K562 treated with DMSO at 1 percent for 12 hours (cell line): ENCODE measurements around the gene NPAT. TPM values are rescaled to one million over a fixed set of nuclear protein-coding genes. Genes with fewer than 3 reads are reported as not detected.

ENCODE experiments used
- total RNA-seq: library from RNA; unstranded; fragments of 300-600 nt; gene quantifications from 2 replicates; pipeline ENCODE4 v1.2.3, GENCODE V29; 2022; ENCODE audit not compliant: insufficient read depth

Gene NPAT
- total RNA-seq: 3.1 and 13.3 TPM in 2 replicates

DNA sequence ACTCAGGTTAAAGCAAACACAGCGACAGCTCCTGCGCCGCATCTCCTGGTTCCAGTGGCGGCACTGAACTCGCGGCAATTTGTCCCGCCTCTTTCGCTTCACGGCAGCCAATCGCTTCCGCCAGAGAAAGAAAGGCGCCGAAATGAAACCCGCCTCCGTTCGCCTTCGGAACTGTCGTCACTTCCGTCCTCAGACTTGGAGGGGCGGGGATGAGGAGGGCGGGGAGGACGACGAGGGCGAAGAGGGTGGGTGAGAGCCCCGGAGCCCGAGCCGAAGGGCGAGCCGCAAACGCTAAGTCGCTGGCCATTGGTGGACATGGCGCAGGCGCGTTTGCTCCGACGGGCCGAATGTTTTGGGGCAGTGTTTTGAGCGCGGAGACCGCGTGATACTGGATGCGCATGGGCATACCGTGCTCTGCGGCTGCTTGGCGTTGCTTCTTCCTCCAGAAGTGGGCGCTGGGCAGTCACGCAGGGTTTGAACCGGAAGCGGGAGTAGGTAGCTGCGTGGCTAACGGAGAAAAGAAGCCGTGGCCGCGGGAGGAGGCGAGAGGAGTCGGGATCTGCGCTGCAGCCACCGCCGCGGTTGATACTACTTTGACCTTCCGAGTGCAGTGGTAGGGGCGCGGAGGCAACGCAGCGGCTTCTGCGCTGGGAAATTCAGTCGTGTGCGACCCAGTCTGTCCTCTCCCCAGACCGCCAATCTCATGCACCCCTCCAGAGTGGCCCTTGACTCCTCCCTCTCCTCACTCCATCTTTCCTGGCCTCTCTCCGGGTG lies at the start of gene NPAT, which contains the start of gene ATM:
TSS of gene NPAT (minus strand) at position 65 of the 774 bp plus-strand sequence. CDS start 102 bp downstream, outside the sequence.
TSS of gene ATM (plus strand) at position 494 of the 774 bp plus-strand sequence. CDS start 4,558 bp downstream, outside the sequence.

DNA sequence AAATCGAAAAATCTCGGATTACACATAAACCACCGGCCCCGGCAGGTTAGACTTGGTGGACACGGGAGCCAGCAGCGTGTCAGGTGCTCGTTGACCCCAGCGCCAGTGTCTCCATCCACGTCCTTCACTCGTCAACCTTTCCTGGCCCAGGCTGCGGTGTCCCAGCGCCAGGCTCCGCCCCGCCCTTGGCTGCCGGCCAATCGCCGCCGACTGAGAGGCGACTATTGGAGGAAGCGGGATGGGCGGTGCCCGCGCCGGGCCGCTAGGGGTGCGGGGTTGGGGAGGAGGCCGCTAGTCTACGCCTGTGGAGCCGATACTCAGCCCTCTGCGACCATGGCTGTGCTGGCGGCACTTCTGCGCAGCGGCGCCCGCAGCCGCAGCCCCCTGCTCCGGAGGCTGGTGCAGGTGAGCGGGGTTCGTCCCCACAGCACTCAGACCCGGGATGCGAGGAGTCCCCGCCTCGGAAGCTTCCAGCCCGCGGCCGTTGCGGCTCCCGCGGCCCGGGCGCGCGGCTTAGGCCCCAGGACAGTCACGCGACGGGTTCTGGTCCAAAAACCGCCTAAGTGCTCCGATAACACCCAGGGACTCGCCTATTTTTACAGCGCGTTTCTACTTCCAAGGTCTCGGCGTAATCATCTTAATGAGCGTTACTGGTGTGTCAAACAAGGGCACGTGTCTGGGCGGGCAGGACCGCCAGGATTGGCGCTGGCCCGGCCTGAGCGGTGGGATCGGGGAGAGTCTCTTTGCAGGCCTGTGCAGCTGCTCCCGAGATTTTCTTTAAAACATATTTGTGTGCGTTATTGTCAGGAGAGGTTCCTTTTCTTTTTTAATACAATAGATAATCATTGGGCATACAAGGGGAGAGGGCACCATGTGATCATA lies 100.9 kb downstream of the NPAT start, which contains the start of gene ACAT1:
TSS of gene ACAT1 (plus strand) at position 294 of the 882 bp plus-strand sequence. CDS start at position 334, 40 bp downstream.

Other genes starting within 250 kb of the NPAT start
- 5.0 and 28.3 TPM in 2 replicates for gene CUL5, start 213.7 kb downstream of the NPAT start, total RNA-seq
- 34.5 and 48.6 TPM in 2 replicates for gene ACAT1, start 101.1 kb downstream of the NPAT start, total RNA-seq
- gene ATM, start 429 bp upstream of the NPAT start, total RNA-seq: 8.0 and 29.7 TPM in 2 replicates
- 0.30 TPM in 1 of 2 replicates, not detected in the other for gene C11orf65, start 244.9 kb upstream of the NPAT start, total RNA-seq